Skeletal muscle tissue (tissue), 4 donors: ENCODE data around the gene CHID1. TPM values are rescaled to one million over a fixed set of nuclear protein-coding genes. Genes with fewer than 3 reads are reported as not detected.
A peak's percentile ranks its signal among the peaks of the same experiment; 100 is the strongest.

Source experiments
- H3K27ac ChIP-seq: one replicate; pipeline ENCODE4 v1.7.0; 2013; ENCODE audit warnings: mild to moderate bottlenecking, low read depth, low read length, inconsistent platforms
- H3K27me3 ChIP-seq, 3 donors: one replicate each; pipeline ENCODE4 v1.7.0; 2013; ENCODE audit warnings: low read length in 3 of 3; ENCODE audit not compliant: control insufficient read depth in 3 of 3, insufficient read depth in 3 of 3
- H3K36me3 ChIP-seq, 3 donors: one replicate each; pipeline ENCODE4 v1.7.0; 2013; ENCODE audit warnings: low read length in 3 of 3; ENCODE audit not compliant: control insufficient read depth in 3 of 3, insufficient read depth in 3 of 3
- H3K4me1 ChIP-seq, 3 donors: one replicate each; pipeline ENCODE4 v1.7.0; 2013; ENCODE audit warnings: low read length in 3 of 3, mild to moderate bottlenecking in 3 of 3; ENCODE audit not compliant: control insufficient read depth in 3 of 3, insufficient read depth in 3 of 3
- H3K4me3 ChIP-seq, 3 donors: one replicate each; pipeline ENCODE4 v1.7.0; 2013; ENCODE audit warnings: low read length in 3 of 3
- H3K9ac ChIP-seq, 3 donors: one replicate each; pipeline ENCODE4 v1.7.0; 2013; ENCODE audit warnings: low read length in 3 of 3, mild to moderate bottlenecking in 3 of 3, moderate library complexity in 2 of 3, low read depth in 1 of 3
- H3K9me3 ChIP-seq, 3 donors: one replicate each; pipeline ENCODE4 v1.7.0; 2013; ENCODE audit warnings: low read length in 3 of 3; ENCODE audit not compliant: control insufficient read depth in 3 of 3
- total RNA-seq: library from RNA; depleted of rRNA; stranded (reverse); fragments of >200 nt; gene quantifications from one replicate; pipeline ENCODE4 v1.2.3, GENCODE V29; 2014
- donor health status: Osteomylitis.

CHID1 gene
- total RNA-seq, 1 donor from 2014 or later, result 26.1 TPM

DNA sequence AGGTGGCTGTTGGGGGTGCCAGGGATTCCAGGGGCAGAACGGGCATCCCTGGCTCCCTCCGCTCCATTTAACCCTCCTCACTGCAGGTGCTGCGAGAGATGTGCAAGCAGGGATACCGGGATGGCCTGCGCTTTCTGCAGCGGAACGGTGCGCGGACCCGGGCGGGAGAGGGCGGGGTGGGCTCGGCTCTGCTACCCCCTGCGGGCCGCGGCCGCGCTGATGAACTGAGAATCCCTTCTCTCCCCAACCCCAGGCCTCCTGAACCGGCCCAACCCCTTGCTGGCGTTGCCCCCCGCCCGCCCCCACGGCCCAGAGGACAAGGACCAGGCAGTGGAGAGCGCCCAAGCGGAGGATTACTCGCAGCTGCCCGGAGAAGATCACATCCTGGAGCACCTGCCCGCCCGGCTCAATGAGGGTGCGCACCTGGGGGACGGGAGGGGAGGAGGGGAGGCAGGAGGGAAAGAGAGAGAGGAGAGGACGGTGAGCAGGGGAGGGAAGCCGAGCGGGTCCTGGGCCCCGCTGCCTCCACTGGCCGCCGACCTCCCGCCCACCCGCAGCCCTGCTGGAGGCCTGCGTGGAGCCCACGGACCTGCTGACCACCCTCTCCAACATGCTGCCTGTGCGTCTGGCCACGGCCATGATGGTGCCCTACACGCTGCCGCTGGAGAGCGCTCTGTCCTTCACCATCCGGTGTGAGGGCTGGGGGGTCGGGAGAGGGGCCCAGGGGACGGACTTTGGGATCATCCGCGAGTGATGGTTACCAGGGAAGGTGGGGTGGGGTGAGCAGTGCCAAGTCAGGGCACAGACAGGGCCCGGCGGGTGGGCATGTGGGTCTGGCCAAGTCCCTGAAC, 86.9 kb downstream of the CHID1 start:
- peaks cover 3 to 31% (median 15%) of the 10 kb centered on the region in 3 donors for H3K27me3 ChIP-seq
- peaks cover 12 to 28% (median 23%) of the 10 kb centered on the region in 3 donors for H3K36me3 ChIP-seq
- H3K4me1 ChIP-seq, result peaks cover 51 to 66% (median 54%) of the 10 kb centered on the region in 3 donors
- no peaks in the 10 kb centered on the region for H3K9me3 ChIP-seq
- H3K27ac ChIP-seq, result no peak overlapping the region
- no peak overlapping the region for H3K9ac ChIP-seq
- H3K4me3 ChIP-seq, result no peak overlapping the region

DNA sequence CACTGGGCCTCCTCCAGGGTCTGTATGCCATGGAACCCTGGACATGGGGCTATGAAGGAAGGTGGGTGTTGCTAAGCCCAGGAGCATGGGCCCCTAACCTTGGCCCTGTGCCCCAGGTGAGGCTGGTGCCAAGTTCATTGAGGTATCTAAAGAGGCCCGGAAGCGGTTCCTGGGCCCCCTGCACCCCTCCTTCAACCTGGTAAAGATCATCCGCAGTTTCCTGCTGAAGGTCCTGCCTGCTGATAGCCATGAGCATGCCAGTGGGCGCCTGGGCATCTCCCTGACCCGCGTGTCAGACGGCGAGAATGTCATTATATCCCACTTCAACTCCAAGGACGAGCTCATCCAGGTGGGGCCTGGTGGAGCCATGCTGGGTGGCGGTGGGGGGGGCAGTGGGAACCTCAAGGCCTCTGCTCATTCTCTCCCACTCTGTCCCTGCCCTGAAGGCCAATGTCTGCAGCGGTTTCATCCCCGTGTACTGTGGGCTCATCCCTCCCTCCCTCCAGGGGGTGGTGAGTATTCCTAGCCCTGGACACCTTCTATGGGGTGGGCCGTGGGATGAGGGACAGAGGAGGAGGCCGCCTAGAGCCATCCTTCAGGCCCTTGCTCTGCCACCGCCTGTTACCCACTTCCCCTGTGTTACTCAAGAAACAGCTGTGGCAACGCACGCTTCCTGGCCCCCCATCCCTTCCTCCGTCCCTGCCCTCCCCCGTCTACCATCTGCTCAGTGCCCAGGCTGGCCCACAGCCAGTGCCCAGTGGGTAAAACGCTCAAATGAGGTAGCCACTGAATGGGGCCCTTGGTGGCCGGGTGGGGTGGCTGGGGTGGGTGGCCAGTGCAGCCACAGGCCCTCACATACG, 88.9 kb downstream of the CHID1 start:
- H3K36me3 ChIP-seq, result peaks cover 12 to 28% (median 23%) of the 10 kb centered on the region in 3 donors
- H3K4me1 ChIP-seq, result peaks cover 38 to 53% (median 39%) of the 10 kb centered on the region in 3 donors
- peaks cover 0 to 14% (median 5%) of the 10 kb centered on the region in 3 donors for H3K27me3 ChIP-seq
- peak overlapping the region; percentile 30 to 94 (median 92) for H3K4me3 ChIP-seq
- H3K9me3 ChIP-seq, result no peaks in the 10 kb centered on the region
- peak overlapping the region; percentile 51 to 99 (median 65) for H3K9ac ChIP-seq
- peak overlapping the region; percentile 95 for H3K27ac ChIP-seq

DNA sequence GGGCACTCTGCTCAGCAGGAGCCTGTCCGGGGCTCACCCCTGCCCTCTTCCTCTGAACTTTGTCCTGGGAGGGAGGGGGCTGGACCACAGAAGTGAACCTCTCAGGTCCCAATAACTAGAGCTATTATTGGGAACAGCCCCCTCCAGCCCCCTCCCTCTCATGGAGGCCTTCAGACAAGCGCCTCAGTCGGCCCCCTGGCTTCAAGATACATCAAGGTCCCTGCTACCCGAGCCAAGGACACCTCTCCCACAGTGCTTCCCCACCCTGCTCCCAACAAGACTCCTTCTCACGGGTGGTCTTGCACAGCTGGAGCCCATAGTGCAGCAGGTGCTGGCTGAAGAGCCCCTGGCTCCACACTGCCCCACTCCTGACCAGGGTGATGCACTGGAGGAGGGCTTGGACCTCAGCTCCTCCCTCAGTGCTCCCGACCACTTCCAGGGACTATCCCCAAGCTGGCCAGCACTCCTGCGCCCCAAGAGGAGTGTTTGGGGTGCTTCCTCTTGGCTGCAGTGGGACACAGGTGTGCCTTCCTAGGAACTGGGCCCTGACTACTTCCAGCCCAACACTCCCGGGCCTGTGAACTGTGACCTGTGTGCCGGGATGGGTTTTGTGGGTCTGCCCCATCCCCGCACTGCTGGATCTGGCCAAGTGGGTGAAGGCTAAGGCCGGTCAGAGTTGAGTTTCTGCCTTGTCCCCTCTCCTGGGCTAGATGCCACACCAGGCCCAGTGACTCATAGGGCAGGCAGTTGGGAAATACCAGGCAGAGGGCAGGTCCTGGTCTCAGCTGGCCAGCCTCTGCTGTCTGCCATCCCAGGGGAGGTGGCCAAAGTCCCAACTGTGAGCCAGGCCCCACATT, 89.7 kb downstream of the CHID1 start:
- peak overlapping the region; percentile 95 to 99 (median 95) for H3K9ac ChIP-seq
- H3K27me3 ChIP-seq, result peaks cover 0 to 8% (median 5%) of the 10 kb centered on the region in 3 donors
- H3K9me3 ChIP-seq, result no peaks in the 10 kb centered on the region
- peak overlapping the region; percentile 95 for H3K27ac ChIP-seq
- H3K4me3 ChIP-seq, result peak overlapping the region; percentile 73 to 94 (median 92)
- H3K4me1 ChIP-seq, result peaks cover 37 to 52% (median 38%) of the 10 kb centered on the region in 3 donors
- peaks cover 12 to 28% (median 23%) of the 10 kb centered on the region in 3 donors for H3K36me3 ChIP-seq

- H3K36me3 ChIP-seq, result peaks cover 10 to 26% (median 17%) of the 10 kb centered on the region in 3 donors
- peak overlapping the region; percentile 95 for H3K27ac ChIP-seq
- H3K9ac ChIP-seq, result peak overlapping the region; percentile 95 to 99 (median 95)
- peak overlapping the region; percentile 73 to 94 (median 92) for H3K4me3 ChIP-seq
- peaks cover 0 to under 1% (median 0%) of the 10 kb centered on the region in 3 donors for H3K27me3 ChIP-seq
- H3K4me1 ChIP-seq, result peaks cover 33 to 45% (median 34%) of the 10 kb centered on the region in 3 donors
- H3K9me3 ChIP-seq, result no peaks in the 10 kb centered on the region
These were observed 90.5 kb downstream of the CHID1 start for GRCh38 chr11:819943-820649.

DNA sequence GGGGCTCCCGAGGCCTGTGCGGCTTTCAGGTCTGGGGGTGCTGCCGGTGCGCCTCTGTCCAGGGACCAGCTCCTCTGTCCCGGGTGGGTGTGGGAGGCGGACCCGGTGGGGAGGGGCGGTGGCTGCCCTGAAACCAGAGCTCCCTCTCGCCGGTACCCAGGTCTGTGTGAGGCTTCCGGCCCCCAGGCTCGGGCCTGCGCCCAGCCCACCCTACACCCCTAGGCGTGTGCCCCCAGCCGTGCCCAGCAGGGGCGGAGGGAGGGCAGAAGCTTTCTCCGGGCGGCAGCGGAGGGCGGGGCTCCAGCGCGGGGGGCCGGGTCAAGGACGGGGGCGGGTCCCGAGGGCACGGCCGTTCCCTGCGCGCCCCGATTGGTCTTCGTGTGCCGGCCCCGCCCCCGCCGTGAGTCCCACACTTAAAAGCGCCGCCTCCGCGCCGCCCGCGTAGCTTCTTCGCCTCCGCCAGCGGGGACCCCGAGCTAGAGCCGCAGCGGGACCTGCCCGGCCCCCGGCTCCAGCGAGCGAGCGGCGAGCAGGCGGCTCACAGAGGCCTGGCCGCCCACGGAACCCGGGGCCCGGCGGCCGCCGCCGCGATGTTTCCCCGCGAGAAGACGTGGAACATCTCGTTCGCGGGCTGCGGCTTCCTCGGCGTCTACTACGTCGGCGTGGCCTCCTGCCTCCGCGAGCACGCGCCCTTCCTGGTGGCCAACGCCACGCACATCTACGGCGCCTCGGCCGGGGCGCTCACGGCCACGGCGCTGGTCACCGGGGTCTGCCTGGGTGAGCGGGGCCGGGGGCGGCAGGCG, 91.3 kb downstream of the CHID1 start:
- Histone ChIP-seq H3K27ac (peak overlapping the region; percentile 95), H3K9ac (peak overlapping the region; percentile 77 to 99 (median 95)), H3K9me3 (no peaks in the 10 kb centered on the region), H3K4me1 (peaks cover 32 to 37% (median 34%) of the 10 kb centered on the region in 3 donors), H3K4me3 (peak overlapping the region; percentile 67 to 92 (median 78)), H3K27me3 (no peaks in the 10 kb centered on the region), H3K36me3 (peaks cover 9 to 19% (median 9%) of the 10 kb centered on the region in 3 donors)

DNA sequence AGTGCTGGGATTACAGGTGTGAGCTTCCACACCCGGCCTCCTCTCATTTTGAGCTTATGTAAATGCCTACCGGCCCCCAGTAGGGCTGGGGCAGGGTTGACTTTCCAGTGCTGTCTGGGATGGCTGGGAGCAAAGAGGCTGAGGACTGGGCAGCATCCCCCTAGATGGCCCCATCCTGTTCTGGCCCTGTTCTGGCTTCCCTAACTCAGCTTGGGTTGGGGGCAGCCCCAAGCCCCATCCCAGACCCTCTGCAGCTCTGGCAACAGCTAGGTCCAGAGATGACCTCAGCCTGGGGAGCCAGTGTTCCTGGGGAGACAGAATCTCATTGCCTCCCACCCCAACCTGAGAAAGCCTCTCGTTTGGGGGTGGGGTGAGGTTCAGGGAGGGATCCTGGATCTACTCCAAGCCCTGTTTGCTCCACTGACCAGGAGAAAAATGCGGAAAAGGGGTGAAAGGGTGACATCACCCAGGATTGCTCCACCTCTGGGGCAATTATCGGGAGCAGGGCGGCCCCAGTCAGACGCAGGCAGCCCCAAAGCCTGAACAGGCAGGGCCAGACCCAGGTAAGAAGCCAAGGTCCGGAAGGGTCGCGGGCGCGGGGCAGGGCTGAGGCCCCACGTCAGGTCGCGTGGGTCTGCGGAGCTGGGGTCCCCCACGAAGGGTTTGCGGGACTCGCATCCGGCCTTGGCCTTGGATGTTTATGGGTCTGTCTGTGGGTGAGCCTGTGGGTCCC, 92.0 kb downstream of the CHID1 start, which contains the start of gene PNPLA2:
PNPLA2 (plus strand) TSS at position 519 of the 733 bp plus-strand sequence. CDS start 805 bp downstream, outside the sequence.
- no peaks in the 10 kb centered on the region for H3K27me3 ChIP-seq
- H3K27ac ChIP-seq, result peak within 1 kb of the TSS; percentile 95
- peaks cover 7 to 15% (median 7%) of the 10 kb centered on the region in 3 donors for H3K36me3 ChIP-seq
- peaks cover 32 to 36% (median 34%) of the 10 kb centered on the region in 3 donors for H3K4me1 ChIP-seq
- H3K4me3 ChIP-seq, result peak within 1 kb of the TSS; percentile 67 to 92 (median 78)
- H3K9ac ChIP-seq, result peak within 1 kb of the TSS; percentile 77 to 99 (median 95)
- H3K9me3 ChIP-seq, result no peaks in the 10 kb centered on the region
